Psoas muscle (tissue), 8 donors: ENCODE data around the gene HMGN3. TPM values are rescaled to one million over a fixed set of nuclear protein-coding genes. Genes with fewer than 3 reads are reported as not detected.

ENCODE experiments used
- ATAC-seq, 4 donors: fragments of 200-7000 bp; cut with Tn5 transposase; one replicate each; pipeline ENCODE4 v1.9.1; 2020; ENCODE audit warnings: moderate library complexity in 3 of 4, mild to moderate bottlenecking in 2 of 4
- DNase-seq, 2 donors: peaks; one replicate each; pipeline ENCODE4 v3.0.0-alpha.2; 2020
- H3K27ac ChIP-seq: fragments of 200-600 bp; one replicate; pipeline ENCODE4 v1.8.0; 2022
- H3K27me3 ChIP-seq, 3 donors: fragments of 200-600 bp in 1 of 3; one replicate each; pipeline versions ENCODE4 v1.6.1 to v1.8.0; 2013 to 2022; ENCODE audit warnings: low read length in 2 of 3, mild to moderate bottlenecking in 2 of 3, moderate library complexity in 1 of 3; ENCODE audit not compliant: insufficient read depth in 3 of 3
- H3K36me3 ChIP-seq, 2 donors: fragments of 200-600 bp in 1 of 2; one replicate each; pipeline versions ENCODE4 v1.6.1 to v1.8.0; 2013 to 2022; ENCODE audit warnings: low read depth in 1 of 2, mild to moderate bottlenecking in 1 of 2, moderate library complexity in 1 of 2; ENCODE audit not compliant: insufficient read depth in 1 of 2
- H3K4me1 ChIP-seq: fragments of 200-600 bp; one replicate; pipeline ENCODE4 v1.8.0; 2022
- H3K4me3 ChIP-seq: fragments of 200-600 bp; one replicate; pipeline ENCODE4 v1.8.0; 2022; ENCODE audit warnings: mild to moderate bottlenecking
- H3K9me3 ChIP-seq: fragments of 200-600 bp; one replicate; pipeline ENCODE4 v1.8.0; 2022
- CTCF ChIP-seq: fragments of 200-600 bp; IDR thresholded peaks from one replicate; pipeline ENCODE4 v1.8.0; 2022; ENCODE audit warnings: antibody characterized with exemption
- WGBS, 3 donors: extraction: QIAGEN DNeasy Blood & Tissue Kit; methylation state at CpG; one replicate each; pipeline versions ENCODE4 v1.1.6 to v1.1.7; 2013; 5-methylcytosine and 5-hydroxymethylcytosine counted together
- intact Hi-C, 2 donors: fragments of 100-400 bp; cut with DNase I; formaldehyde crosslinking; loops; one replicate each; pipeline versions ENCODE4 v1.11.0 to v1.14.2; 2022
- polyA plus RNA-seq, 3 donors: library from polyadenylated mRNA; stranded (reverse); fragments of 200-250 nt; gene quantifications; one replicate each; pipeline ENCODE4 v1.2.3, GENCODE V29; 2013
- total RNA-seq, 4 donors: library from RNA; stranded (reverse); fragmentation: NEBNext Ultra II Directional in 2 of 4; extraction: Animal tissue kit (Norgen Biotek cat#: 25700) in 2 of 4; gene quantifications; one replicate each; pipeline versions ENCODE4 v1.2.1 to v1.2.4, GENCODE V29; 2021 to 2023
- donor health status: healthy with polysubstance abuse.
- donor health status: DM: no; HTN: no; CAD: no; lungs with moderate emphysema.
- donor health status: Bipolar disorder and iron deficiency.
- donor health status: healthy.
- donor health status: DM: yes; HTN: yes; CAD: no.
- donor health status: DM: no; HTN: no; CAD: no.
- donor health status: DM: no; HTN: no; CAD: no.
- donor health status: DM: yes; HTN: yes; CAD: no.

The HMGN3 gene
- total and polyA plus RNA-seq, 7 donors = 20.5 to 50.1 (median 38.6) TPM

- ATAC-seq (no peak), DNase-seq (no peak)
- no peak overlapping the region for H3K4me3 ChIP-seq
- no peak overlapping the region for H3K27ac ChIP-seq
- intact Hi-C loops = no loop called here
- no peak for TF ChIP-seq CTCF
- no peaks in the 10 kb centered on the region for H3K27me3 ChIP-seq
- 67 to 70% (median 68%) methylated on average over 3 of the region's 3 CpGs for WGBS, 3 donors
- peaks cover 10% of the 10 kb centered on the region for H3K4me1 ChIP-seq
- H3K36me3 ChIP-seq = no peaks in the 10 kb centered on the region
- no peaks in the 10 kb centered on the region for H3K9me3 ChIP-seq
Measured at GRCh38 chr6:79215213-79215824, 19.2 kb downstream of the HMGN3 start.

- TF ChIP-seq CTCF = no peak
- no peaks in the 10 kb centered on the region for H3K9me3 ChIP-seq
- no peak overlapping the region for H3K4me3 ChIP-seq
- no peaks in the 10 kb centered on the region for H3K27me3 ChIP-seq
- ATAC-seq = no peak
- no peak for DNase-seq
- intact Hi-C loops = no loop called here
- H3K27ac ChIP-seq = no peak overlapping the region
- WGBS, 3 donors = 94 to 98% (median 98%) methylated on average over 2 of the region's 2 CpGs
- H3K36me3 ChIP-seq = peaks cover 3 to 4% of the 10 kb centered on the region in 2 donors
- peaks cover 10% of the 10 kb centered on the region for H3K4me1 ChIP-seq
Measured at GRCh38 chr6:79212859-79213258, 21.6 kb downstream of the HMGN3 start.

- Histone ChIP-seq H3K27me3 (no peaks in the 10 kb centered on the region), H3K36me3 (peaks cover 3 to 33% of the 10 kb centered on the region in 2 donors), H3K9me3 (no peaks in the 10 kb centered on the region), H3K27ac (no peak overlapping the region), H3K4me3 (no peak overlapping the region), H3K4me1 (no peaks in the 10 kb centered on the region)
- no peak for ATAC-seq
- DNase-seq = no peak
- intact Hi-C loops = no loop called here
- TF ChIP-seq CTCF = no peak
Measured at GRCh38 chr6:79208816-79209215, 25.7 kb downstream of the HMGN3 start.

GRCh38 chr6:79203753-79204253, 30.7 kb downstream of the HMGN3 start:
- intact Hi-C loops = no loop called here
- H3K4me3 ChIP-seq = no peak overlapping the region
- WGBS, 3 donors = 88 to 93% (median 90%) methylated on average over 3 of the region's 3 CpGs
- no peak overlapping the region for H3K27ac ChIP-seq
- TF ChIP-seq CTCF = no peak
- no peak for ATAC-seq
- DNase-seq = no peak
- no peaks in the 10 kb centered on the region for H3K27me3 ChIP-seq
- H3K36me3 ChIP-seq = peaks cover 5 to 57% of the 10 kb centered on the region in 2 donors
- H3K4me1 ChIP-seq = no peaks in the 10 kb centered on the region
- no peaks in the 10 kb centered on the region for H3K9me3 ChIP-seq

GRCh38 chr6:79202556-79202955, 31.9 kb downstream of the HMGN3 start:
- Histone ChIP-seq H3K4me1 (no peaks in the 10 kb centered on the region), H3K27ac (no peak overlapping the region), H3K27me3 (no peaks in the 10 kb centered on the region), H3K9me3 (no peaks in the 10 kb centered on the region), H3K4me3 (no peak overlapping the region), H3K36me3 (peaks cover 2 to 50% of the 10 kb centered on the region in 2 donors)
- no peak for TF ChIP-seq CTCF
- intact Hi-C loops = no loop called here
- DNase-seq = no peak
- ATAC-seq = no peak
- 42 to 45% (median 45%) methylated on average over 1 of the region's 1 CpG for WGBS, 3 donors
